Stimulated activated naive CD8-positive, alpha-beta T cell treated with anti-CD3 and anti-CD28 coated beads, Interleukin-15, Interleukin-2, amounts not matched to agents 100 ng/mL and 50 ng/mL, for 24 hours (primary cell): ENCODE measurements around the gene COX7A1.

ENCODE experiments used
- H3K27ac Mint-ChIP-seq: one replicate; pipeline ENCODE4 v1.8.0; 2021; ENCODE audit warnings: mild to moderate bottlenecking, mixed read lengths
- H3K27me3 Mint-ChIP-seq: one replicate; pipeline ENCODE4 v1.8.0; 2021; ENCODE audit warnings: mixed read lengths
- H3K36me3 Mint-ChIP-seq: one replicate; pipeline ENCODE4 v1.8.0; 2021; ENCODE audit warnings: low read depth, mixed read lengths
- H3K4me1 Mint-ChIP-seq: one replicate; pipeline ENCODE4 v1.8.0; 2021; ENCODE audit warnings: low read depth, mixed read lengths
- H3K4me3 Mint-ChIP-seq: one replicate; pipeline ENCODE4 v1.8.0; 2021; ENCODE audit warnings: mild to moderate bottlenecking, mixed read lengths
- H3K9me3 Mint-ChIP-seq: one replicate; pipeline ENCODE4 v1.8.0; 2021; ENCODE audit warnings: mixed read lengths

Gene COX7A1

DNA sequence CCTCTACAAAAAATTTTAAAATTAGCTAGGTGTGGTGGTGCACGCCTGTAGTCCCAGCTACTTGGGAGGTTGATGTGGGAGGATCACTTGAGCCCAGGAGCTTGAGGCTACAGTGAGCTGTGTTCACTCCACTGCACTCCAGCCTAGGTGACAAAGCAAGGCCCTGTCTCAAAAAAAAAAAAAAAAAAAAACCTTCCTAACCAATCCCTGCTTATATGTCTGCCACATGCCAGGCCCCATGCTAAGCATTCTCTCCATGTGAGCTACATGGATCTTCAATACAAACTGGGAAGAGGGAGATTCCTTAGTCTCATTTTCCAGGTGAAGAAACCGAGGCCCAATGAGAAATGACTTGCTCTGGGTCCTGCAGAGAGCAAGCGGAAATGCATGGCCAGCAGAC, 43.6 kb downstream of the COX7A1 start:
- no peak overlapping the region for H3K27ac Mint-ChIP-seq
- H3K4me3 Mint-ChIP-seq = no peak overlapping the region
- H3K27me3 Mint-ChIP-seq = no peaks in the 10 kb centered on the region
- H3K4me1 Mint-ChIP-seq = peaks cover 9% of the 10 kb centered on the region
- H3K36me3 Mint-ChIP-seq = peaks cover 27% of the 10 kb centered on the region
- H3K9me3 Mint-ChIP-seq = no peaks in the 10 kb centered on the region

DNA sequence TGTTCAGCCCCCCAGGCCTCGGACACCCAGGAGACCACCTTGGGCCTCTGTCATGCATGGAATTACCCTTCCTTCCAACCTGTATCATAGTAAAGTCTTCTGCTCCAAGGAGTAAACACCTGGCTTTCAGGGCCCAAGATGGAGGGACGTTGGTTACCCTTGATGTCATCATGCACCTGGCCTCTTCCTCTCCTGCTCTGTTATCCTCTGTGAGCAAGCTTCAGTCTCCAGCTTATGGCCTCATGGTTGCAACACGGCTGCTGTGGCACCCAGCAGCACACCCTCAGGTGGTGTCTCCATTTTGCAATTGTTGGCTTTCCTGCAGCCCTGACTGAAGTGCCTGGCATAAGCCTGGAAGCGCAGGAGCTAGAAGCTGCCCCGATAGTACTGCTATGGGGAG, 45.3 kb downstream of the COX7A1 start:
- Mint-ChIP-seq H3K4me3 (no peak overlapping the region), H3K27ac (no peak overlapping the region), H3K9me3 (no peaks in the 10 kb centered on the region), H3K27me3 (no peaks in the 10 kb centered on the region), H3K4me1 (no peaks in the 10 kb centered on the region), H3K36me3 (peaks cover 15% of the 10 kb centered on the region)

DNA sequence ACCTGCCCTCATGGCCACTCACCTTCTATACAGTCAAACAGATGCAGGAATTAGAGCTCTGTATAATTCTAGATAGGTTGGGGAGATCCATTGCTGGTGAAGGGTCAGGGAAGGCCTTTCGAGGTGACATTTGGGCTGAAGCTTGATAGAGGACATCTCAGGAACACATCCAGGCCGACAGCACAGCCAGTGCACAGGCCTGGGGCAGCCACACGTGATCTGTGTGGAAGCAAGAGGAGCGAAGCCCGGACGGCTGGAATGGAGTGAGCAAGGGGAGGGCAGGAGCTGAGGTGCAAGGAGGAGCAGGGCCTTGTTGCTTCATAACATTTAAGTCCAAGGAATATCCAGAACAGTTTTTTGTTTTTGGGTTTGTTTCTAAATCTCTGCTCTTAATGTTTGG, 45.8 kb downstream of the COX7A1 start:
- no peaks in the 10 kb centered on the region for H3K4me1 Mint-ChIP-seq
- no peak overlapping the region for H3K27ac Mint-ChIP-seq
- H3K27me3 Mint-ChIP-seq = no peaks in the 10 kb centered on the region
- no peak overlapping the region for H3K4me3 Mint-ChIP-seq
- no peaks in the 10 kb centered on the region for H3K9me3 Mint-ChIP-seq
- peaks cover 12% of the 10 kb centered on the region for H3K36me3 Mint-ChIP-seq

DNA sequence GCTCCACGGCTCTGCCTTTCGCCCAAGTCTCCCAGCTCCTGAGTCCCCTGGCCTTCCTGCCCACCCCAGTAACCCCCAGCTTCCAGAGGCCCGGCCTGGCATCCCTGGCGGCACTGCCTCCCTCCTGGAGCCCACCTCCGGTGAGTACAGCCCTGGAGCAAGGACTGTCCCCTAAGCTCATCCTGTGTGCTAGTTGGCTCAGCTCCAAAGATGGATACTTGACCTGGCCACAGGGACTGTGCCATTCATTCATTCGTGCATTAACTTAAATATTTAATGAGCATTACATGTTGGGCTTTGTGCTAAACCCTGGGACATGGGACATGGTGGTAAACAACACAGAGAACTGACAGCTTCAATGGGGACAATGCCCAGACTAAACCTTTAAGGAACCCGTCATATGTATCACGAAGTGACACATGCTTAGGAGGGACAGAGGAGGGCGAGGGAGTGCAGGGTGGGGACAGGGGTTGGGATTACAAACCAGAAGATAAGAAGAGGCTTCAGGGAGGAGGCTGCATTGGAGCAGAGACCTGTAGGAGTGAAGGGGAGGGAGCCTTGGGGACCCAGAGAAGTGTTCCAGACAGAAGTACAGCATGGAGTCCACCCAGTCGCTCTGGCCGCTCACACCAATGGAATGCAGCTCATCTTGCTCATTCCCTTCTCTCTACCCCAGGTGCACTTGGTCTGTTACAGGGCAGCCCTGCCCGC, 48.2 kb downstream of the COX7A1 start:
- H3K27ac Mint-ChIP-seq = no peak overlapping the region

DNA sequence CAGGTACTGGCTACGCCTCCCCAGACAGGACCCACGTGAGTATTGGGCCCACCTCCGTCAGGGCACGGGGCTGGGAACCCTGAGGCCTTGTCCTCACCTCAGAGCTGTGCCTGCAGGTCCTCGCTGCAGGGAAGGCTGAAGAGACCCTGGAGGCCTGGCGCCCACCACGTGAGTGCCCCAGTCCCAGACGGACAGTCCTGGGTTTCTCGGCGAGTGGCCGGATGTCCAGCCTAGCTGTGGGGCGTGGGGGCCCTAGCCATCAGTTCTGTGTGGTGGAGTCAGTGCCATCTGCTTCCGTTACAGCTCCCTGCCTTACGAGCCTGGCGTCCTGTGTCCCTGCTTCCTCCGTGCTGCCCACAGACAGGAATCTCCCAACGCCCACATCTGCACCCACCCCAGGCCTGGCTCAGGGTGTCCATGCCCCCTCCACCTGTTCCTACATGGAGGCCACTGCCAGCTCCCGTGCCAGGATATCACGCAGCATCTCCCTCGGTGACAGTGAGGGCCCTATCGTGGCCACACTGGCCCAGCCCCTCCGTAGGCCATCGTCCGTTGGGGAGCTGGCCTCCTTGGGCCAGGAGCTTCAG, 49.1 kb downstream of the COX7A1 start:
- no peak overlapping the region for H3K27ac Mint-ChIP-seq
- H3K36me3 Mint-ChIP-seq = peaks cover 12% of the 10 kb centered on the region
- no peaks in the 10 kb centered on the region for H3K9me3 Mint-ChIP-seq
- no peaks in the 10 kb centered on the region for H3K27me3 Mint-ChIP-seq
- H3K4me1 Mint-ChIP-seq = no peaks in the 10 kb centered on the region
- H3K4me3 Mint-ChIP-seq = no peak overlapping the region

More for the DNA sequence above, 48.2 kb downstream of the COX7A1 start:
- Mint-ChIP-seq H3K4me3 (no peak overlapping the region), H3K9me3 (no peaks in the 10 kb centered on the region), H3K27me3 (no peaks in the 10 kb centered on the region), H3K4me1 (no peaks in the 10 kb centered on the region), H3K36me3 (peaks cover 10% of the 10 kb centered on the region)

DNA sequence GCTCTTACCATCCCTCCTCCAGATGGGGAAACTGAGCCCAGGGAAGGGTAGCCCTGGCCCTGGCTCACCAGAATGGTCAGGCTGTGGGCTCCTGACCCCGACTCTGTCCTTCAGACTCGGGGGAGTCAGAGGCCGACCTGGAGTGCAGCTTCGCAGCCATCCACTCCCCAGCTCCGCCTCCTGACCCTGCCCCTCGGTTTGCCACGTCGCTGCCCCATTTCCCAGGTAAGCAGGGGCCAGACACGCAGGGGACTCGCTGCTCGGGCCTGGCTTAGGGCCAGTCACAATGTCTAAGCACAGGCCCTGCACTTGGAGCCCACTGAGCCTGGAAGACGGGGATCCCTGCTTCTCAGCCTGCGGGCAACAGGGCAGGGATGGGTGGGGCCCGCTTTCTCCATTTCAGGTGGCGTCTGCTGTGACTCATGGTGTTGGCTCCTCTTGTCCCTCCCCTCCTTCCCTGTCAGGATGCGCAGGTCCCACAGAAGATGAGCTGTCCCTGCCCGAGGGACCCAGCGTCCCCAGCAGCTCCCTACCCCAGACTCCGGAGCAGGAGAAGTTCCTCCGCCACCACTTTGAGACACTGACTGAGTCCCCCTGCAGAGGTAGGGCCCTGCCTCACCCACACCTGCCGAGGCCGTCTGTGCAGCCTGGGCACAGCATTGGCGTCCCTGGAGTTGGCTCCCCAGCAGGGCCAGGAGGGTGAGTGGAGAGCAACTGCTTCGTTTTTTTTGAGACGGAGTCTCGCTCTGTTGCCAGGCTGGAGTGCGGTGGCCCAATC, 50.5 kb downstream of the COX7A1 start:
- H3K4me3 Mint-ChIP-seq = no peak overlapping the region
- no peak overlapping the region for H3K27ac Mint-ChIP-seq
- H3K27me3 Mint-ChIP-seq = no peaks in the 10 kb centered on the region
- H3K4me1 Mint-ChIP-seq = no peaks in the 10 kb centered on the region
- peaks cover 19% of the 10 kb centered on the region for H3K36me3 Mint-ChIP-seq
- no peaks in the 10 kb centered on the region for H3K9me3 Mint-ChIP-seq
